Fibroblast of skin of scalp (primary cell): ENCODE data around the gene ZFYVE21. TPM values are rescaled to one million over a fixed set of nuclear protein-coding genes. Genes with fewer than 3 reads are reported as not detected.
"Not testable (repeated sequence)": the region's sequence is repeated elsewhere in the genome, so short reads cannot be mapped to it uniquely, and the experiment has no call there.

Experiments used
- DNase-seq: peaks from one replicate; pipeline ENCODE4 v3.0.0-alpha.2; 2013
- polyA plus RNA-seq, 2 experiments: library from polyadenylated mRNA; unstranded; fragments of 120-200 nt; gene quantifications; one replicate each; pipeline ENCODE4 v1.2.1, GENCODE V29; 2013; ENCODE audit not compliant: insufficient read length in 2 of 2

Gene ZFYVE21
- polyA plus RNA-seq (2013, experiment 1 of 2; ENCODE audit: insufficient read length): 39.3 TPM
- 38.4 TPM for polyA plus RNA-seq (2013, experiment 2 of 2; ENCODE audit: insufficient read length)

- DNase-seq: peak; percentile 99
Observed at GRCh38 chr14:103715052-103716000, at the start of gene ZFYVE21, which contains the start of gene XRCC3. Gene ZFYVE21 (plus strand): TSS chr14:103715810. CDS start chr14:103715842, 32 bp downstream. Gene XRCC3 (minus strand): TSS chr14:103715451. CDS start chr14:103711087, 4,364 bp downstream.

DNA sequence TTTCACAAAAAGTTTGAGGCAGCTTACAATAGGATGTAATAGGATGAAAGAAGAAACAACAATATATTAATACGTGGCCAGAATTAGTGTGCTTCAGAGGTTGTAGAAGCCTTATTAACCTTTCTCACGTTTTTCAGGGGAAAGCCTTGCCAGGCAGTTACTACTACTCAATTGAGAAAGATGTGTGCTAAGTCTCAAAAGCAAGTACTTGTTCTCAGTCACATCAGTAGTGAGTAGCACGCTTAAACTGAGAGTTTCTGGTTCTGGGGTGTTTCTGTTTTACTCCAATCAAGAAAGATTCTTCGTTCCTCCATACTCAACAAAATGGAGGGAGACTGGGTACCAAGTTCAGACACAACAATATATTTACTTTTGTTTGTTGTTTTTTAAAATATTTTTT is 47.9 kb upstream of the ZFYVE21 start:
- no peak for DNase-seq

DNA sequence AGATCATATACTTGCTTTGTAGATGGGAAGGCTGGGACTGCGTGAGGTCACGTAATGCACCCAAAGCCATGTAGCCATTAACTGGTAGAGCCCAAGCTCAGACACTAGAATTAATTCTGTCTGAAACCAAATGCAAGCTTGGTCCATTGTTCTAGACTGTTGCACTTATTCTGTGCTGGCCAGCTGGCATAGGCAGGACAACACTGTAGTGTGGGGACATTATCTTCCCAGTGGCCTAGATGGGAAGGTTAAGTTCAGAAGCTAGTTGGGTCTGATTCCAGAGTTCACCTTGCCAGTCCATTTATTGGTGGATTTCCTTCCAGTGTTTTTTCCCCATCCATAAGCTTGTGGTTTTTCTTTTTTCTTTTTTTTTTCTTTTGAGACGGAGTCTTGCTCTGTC is 47.5 kb upstream of the ZFYVE21 start:
- DNase-seq: no peak

- no peak for DNase-seq
Observed at GRCh38 chr14:103669370-103669769, 46.2 kb upstream of the ZFYVE21 start.

- DNase-seq: no peak
Observed at GRCh38 chr14:103671911-103672310, 43.7 kb upstream of the ZFYVE21 start.

DNA sequence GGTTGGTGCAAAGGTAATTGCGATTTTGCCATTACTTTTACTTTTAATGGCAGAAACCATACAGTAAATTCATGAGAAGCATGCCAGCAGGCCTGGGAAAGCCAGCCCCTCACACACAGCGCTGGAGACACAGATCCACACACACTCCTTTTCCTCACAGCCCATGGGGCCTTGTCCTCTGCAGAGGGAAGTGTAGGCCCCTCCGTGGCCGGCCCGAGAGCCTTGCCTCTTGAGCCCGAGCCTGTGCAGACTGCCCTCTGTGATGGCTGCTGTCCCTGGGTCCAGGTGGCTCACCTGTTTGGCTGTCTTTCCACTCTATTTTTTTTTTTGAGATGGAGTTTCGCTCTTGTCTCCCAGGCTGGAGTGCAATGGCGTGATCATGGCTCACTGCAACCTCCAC is 39.7 kb upstream of the ZFYVE21 start:
- DNase-seq: no peak

- no peak for DNase-seq
Observed at GRCh38 chr14:103676881-103677675, 38.5 kb upstream of the ZFYVE21 start.

DNA sequence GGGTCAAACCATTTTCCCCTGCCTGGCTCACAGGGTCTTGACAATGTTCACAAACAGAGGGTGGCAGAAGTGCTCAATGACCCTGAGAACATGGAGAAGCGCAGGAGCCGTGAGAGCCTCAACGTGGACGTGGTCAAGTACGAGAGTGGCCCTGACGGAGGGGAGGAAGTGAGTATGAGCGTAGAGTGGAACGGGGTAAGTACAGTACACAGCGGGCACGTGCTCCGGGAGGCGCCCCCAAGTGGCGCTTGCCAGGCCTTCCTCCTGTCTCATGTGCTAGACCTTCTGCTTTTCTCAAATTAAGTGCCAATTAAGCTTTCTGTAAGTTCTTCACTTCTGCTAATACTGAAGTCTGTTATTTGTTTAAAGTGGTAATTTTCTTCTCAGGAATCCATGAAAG is 36.3 kb upstream of the ZFYVE21 start:
- DNase-seq: peak; percentile 29

DNA sequence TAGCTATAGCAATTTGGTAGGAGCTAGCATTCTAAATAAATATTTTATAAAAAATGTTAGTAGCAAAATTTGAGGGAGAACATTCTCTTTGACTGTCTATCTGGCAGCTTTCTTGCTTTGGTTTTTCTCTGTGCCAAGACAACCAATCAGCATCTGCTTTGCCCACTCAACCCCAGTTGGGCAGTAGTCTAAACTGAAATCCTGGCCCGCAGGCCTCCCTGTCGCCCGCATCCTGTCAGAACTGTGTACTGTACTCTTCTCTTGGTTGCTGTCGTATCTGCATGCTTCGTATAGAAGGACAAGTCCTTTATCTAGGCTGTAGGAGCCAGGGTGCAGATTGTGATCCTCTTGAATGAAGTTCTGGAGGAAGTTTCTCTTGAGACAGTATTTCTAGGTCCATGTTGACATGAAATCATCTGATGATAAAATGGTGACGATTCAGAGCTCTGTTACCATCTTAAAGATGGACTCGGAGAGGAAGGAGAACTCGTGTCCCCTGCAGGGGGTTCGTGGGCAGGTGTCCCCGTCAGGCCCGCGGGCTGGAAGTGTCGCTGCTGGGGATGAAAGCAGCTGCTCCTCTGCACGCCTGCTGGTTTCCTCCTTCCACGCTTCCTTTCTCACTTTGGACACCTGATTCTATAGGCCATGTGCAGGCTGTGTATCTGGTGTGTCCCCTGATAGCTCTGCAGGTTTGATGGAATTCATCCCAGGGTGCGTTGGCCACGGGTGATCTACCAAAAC is 34.9 kb upstream of the ZFYVE21 start:
- DNase-seq: no peak

DNA sequence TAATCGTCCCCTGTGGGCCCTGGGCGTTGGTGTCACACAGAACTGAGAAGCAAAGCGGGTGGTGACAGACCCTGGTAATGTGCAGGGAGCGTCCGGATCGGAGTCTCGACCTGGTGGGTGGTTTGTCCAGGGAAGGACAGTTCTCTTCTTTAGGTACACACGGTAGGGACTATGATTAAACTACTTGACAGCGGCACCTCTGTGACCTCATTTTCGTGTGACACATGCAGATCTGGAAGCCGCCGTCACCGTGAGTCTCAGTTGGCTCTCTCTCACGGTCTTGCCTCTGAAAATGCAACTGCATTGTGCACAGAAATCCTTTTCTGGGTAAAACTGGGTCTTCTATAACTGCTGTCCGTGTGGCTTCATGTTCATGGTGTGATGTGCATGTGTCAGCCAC is 32.5 kb upstream of the ZFYVE21 start:
- no peak for DNase-seq

GRCh38 chr14:103684471-103684870 is 31.1 kb upstream of the ZFYVE21 start:
- no peak for DNase-seq

DNA sequence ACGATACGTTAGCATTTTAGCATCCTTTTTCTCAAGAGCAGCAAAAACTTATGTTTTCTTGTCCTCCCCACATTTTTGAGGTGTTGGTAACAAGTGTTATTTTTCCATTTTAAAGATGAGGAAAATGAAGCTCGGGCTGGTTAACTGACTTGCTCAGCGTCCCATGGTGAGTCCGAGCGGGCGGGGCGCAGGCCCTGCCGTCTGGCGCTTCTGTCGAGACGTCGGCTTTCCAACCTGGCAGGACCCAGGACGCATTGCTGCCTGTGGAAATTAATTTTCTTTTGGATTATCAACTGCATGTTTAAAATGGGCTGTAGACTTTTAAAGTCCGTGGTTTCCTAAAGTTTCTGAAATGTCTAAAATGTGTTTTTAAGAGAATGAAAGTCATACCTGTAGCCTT is 30.7 kb upstream of the ZFYVE21 start:
- DNase-seq: no peak

- DNase-seq: no peak
Observed at GRCh38 chr14:103685276-103686211, 30.1 kb upstream of the ZFYVE21 start.

DNA sequence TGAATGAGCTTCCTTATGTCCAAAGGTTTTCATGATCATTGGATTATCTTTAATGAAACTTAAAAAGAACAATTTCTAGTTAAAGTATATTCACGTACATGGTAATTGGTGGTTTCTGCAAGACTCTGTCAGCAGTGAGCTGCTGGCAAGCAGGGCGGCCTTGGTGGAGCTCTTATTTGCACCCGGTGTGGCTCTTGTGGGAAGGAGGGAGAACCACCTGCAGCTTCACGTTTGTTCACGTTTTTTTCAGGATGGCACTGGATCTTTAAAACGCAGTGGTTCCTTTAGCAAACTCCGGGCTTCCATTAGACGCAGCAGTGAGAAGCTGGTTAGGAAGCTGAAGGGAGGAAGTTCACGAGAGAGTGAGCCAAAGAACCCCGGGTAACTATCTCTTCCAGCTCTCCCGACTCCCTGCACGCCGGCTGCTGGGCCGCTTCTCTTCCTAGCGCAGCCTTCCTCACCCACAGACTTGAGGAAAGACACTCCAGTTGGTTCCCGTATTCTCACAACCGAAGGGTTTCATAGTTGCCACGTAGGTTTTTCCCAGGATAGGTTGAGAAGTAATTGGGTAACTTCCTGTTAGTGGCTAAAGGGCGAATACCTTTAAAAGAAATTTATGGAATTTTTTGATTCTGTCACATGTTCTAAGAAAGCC is 28.7 kb upstream of the ZFYVE21 start:
- peak; percentile 27 for DNase-seq

GRCh38 chr14:103687712-103688111 is 27.9 kb upstream of the ZFYVE21 start:
- DNase-seq: no peak

GRCh38 chr14:103688441-103688840 is 27.2 kb upstream of the ZFYVE21 start:
- DNase-seq: no peak

- DNase-seq: no peak
Observed at GRCh38 chr14:103688906-103689902, 26.4 kb upstream of the ZFYVE21 start.

DNA sequence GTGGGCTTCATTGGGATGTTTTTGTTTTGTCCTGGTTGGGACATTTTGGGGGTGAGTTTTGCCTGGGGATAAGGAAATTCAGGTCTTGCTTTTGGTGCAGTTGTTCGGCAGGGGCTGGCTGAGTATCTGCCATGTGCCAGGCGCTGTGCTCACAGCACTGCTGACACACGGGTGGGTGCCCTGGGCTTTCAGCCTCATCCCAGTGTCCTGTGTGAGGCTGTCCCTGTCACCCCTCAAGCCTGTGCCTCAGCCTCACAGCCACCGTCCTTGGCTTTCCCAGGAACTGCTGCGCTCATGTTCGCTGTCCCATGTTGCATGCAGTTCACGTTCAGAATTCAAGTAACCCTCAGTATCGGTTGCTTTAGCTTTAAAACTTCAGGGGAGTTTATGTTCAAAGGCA is 25.3 kb upstream of the ZFYVE21 start:
- no peak for DNase-seq

DNA sequence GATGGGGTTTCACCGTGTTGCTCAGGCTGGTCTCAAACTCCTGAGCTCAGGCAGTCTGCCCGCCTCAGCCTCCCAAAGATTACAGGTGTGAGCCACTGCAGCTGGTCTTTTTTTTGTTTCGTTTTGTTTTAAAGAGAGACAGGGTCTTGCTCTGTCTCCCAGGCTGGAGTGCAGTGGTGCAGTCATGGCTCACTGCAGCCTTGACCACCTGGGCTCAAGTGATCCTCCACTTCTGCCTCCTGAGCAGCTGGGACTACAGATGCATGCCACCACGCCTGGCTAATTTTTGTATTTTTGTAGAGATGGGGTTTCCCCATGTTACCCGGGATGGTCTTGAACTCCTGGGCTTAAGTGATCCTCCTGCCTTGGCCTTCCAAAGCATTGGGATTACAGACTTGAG is 24.0 kb upstream of the ZFYVE21 start:
- DNase-seq: not testable (repeated sequence)
